Measurements from ENCODE around the gene GLIS2.

DNA sequence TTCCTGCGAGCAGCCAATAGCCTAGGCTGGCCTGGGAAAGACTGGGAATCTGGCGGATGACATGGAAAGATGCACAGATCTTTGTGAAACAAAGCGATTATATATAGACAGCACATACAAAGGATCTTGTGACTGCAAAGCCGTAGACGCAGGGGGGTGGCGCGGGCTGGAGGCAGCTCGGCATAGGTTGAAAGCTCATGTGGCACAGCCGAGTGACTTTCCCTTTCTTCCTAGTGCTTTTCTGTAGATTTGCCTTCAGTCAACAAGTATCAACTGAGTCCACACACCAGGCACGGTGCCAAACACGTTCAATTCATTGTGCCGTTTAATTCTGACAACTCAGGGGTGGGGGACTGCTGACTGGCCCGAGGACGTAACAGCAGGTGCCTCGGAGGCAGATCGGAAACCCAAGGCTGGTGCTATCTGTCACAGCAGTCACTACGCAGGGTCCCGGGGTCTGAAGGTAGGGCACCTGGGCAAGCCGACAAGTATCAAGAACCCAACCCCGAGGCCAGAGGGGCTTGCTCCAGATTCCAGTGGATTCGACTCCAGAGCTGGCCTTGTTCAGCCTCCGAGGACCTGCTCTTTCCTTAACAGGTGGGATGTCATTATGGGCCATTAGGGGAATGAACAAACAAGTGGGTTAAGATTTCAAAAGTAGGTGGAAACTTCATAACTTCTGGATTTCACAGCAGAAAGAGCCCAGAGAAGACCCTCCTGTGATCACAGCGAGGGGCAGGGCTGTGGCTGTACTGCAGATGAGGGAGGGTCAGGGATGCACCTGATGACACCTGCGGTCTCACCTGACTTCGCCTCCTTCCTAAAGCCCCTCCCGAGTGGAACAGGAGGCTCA is 29.3 kb downstream of the GLIS2 start:
- TF ChIP-seq, protein P1, sequence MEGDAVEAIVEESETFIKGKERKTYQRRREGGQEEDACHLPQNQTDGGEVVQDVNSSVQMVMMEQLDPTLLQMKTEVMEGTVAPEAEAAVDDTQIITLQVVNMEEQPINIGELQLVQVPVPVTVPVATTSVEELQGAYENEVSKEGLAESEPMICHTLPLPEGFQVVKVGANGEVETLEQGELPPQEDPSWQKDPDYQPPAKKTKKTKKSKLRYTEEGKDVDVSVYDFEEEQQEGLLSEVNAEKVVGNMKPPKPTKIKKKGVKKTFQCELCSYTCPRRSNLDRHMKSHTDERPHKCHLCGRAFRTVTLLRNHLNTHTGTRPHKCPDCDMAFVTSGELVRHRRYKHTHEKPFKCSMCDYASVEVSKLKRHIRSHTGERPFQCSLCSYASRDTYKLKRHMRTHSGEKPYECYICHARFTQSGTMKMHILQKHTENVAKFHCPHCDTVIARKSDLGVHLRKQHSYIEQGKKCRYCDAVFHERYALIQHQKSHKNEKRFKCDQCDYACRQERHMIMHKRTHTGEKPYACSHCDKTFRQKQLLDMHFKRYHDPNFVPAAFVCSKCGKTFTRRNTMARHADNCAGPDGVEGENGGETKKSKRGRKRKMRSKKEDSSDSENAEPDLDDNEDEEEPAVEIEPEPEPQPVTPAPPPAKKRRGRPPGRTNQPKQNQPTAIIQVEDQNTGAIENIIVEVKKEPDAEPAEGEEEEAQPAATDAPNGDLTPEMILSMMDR (IDR thresholded peaks at IDR 0.05) = no peak
- TF ChIP-seq EP300 (IDR thresholded peaks at IDR 0.05) = no peak
- TF ChIP-seq CHD2 (IDR thresholded peaks at IDR 0.05; ENCODE audit: low read length, partially characterized antibody) = no peak
- TF ChIP-seq BHLHE40 (IDR thresholded peaks at IDR 0.05; ENCODE audit: low read depth, low read length) = no peak

All from A549 (cell line).